ENCODE data around the gene SSTR4.

The SSTR4 gene

GRCh38 chr20:23048283-23049200 lies 13.4 kb downstream of the SSTR4 start:
- TF ChIP-seq POLR2AphosphoS5 (IDR thresholded peaks at IDR 0.05; ENCODE audit: low read depth, low read length) (no peak), SIN3A (IDR thresholded peaks at IDR 0.05; ENCODE audit: borderline replicate concordance, insufficient read depth, low read length) (no peak), FOXP2 (optimal IDR thresholded peaks at IDR 0.05; ENCODE audit: borderline replicate concordance, extremely low read depth, extremely low read length, insufficient read depth) (no peak), TAF1 (IDR thresholded peaks at IDR 0.05; ENCODE audit: borderline replicate concordance, insufficient read depth, low read length) (no peak)
- TF ChIP-seq, protein P1, sequence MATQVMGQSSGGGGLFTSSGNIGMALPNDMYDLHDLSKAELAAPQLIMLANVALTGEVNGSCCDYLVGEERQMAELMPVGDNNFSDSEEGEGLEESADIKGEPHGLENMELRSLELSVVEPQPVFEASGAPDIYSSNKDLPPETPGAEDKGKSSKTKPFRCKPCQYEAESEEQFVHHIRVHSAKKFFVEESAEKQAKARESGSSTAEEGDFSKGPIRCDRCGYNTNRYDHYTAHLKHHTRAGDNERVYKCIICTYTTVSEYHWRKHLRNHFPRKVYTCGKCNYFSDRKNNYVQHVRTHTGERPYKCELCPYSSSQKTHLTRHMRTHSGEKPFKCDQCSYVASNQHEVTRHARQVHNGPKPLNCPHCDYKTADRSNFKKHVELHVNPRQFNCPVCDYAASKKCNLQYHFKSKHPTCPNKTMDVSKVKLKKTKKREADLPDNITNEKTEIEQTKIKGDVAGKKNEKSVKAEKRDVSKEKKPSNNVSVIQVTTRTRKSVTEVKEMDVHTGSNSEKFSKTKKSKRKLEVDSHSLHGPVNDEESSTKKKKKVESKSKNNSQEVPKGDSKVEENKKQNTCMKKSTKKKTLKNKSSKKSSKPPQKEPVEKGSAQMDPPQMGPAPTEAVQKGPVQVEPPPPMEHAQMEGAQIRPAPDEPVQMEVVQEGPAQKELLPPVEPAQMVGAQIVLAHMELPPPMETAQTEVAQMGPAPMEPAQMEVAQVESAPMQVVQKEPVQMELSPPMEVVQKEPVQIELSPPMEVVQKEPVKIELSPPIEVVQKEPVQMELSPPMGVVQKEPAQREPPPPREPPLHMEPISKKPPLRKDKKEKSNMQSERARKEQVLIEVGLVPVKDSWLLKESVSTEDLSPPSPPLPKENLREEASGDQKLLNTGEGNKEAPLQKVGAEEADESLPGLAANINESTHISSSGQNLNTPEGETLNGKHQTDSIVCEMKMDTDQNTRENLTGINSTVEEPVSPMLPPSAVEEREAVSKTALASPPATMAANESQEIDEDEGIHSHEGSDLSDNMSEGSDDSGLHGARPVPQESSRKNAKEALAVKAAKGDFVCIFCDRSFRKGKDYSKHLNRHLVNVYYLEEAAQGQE (IDR thresholded peaks at IDR 0.05; ENCODE audit: insufficient read depth in 1 of 2, low read depth in 2 of 2, low read length in 2 of 2), result no peak

- TF ChIP-seq, protein P1 (IDR thresholded peaks at IDR 0.05; ENCODE audit: insufficient read depth in 1 of 2, low read depth in 2 of 2, low read length in 2 of 2), result no peak
- no peak for TF ChIP-seq POLR2AphosphoS5 (IDR thresholded peaks at IDR 0.05; ENCODE audit: low read depth, low read length)
- no peak for TF ChIP-seq TAF1 (IDR thresholded peaks at IDR 0.05; ENCODE audit: borderline replicate concordance, insufficient read depth, low read length)
- TF ChIP-seq FOXP2 (optimal IDR thresholded peaks at IDR 0.05; ENCODE audit: borderline replicate concordance, extremely low read depth, extremely low read length, insufficient read depth), result no peak
- TF ChIP-seq SIN3A (IDR thresholded peaks at IDR 0.05; ENCODE audit: borderline replicate concordance, insufficient read depth, low read length), result no peak
Measured at GRCh38 chr20:23049201-23050075, 14.3 kb downstream of the SSTR4 start, which contains the start of gene THBD. Gene THBD (minus strand): TSS chr20:23049672. CDS start chr20:23049504, 168 bp downstream.

DNA sequence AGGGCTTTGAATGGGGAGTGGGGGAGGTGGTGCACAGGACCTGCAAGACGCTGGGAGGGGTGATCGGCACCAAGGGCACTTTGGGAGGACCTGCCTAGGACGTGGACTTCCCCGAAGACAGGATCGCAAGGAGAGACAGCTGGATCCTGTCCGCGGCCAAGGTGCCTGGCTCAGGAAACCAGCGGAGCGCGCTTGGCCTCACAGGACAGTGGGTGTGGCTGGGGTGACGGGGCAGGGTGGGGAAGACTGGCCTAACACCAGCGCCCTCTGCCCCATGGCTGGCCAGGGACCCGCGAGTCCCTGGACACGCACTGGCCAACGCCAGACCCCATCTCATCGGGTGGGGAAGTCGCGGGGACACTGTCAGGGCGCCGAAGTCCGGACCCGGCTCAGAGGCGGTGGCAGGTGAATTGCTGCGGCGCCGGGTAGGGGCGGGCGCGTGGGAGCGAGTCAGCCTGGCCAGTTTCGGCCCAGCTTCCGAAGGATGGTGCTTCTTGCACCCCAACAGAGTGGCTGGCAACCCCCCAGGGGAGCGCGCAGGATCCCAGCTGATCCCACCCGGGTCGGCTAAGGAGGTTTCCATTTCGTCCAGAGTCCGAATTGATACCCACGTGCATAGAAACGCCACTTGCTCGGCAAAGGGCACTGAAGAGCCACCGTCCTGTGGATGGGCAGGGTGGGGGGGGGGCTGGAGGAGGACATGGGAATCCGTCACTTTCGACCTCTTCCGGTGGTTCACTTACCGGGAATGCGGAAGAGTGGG lies 15.1 kb downstream of the SSTR4 start:
- TF ChIP-seq, protein P1 (IDR thresholded peaks at IDR 0.05; ENCODE audit: insufficient read depth in 1 of 2, low read depth in 2 of 2, low read length in 2 of 2), result no peak
- TF ChIP-seq POLR2AphosphoS5 (IDR thresholded peaks at IDR 0.05; ENCODE audit: low read depth, low read length) (no peak), FOXP2 (optimal IDR thresholded peaks at IDR 0.05; ENCODE audit: borderline replicate concordance, extremely low read depth, extremely low read length, insufficient read depth) (no peak), SIN3A (IDR thresholded peaks at IDR 0.05; ENCODE audit: borderline replicate concordance, insufficient read depth, low read length) (no peak), TAF1 (IDR thresholded peaks at IDR 0.05; ENCODE audit: borderline replicate concordance, insufficient read depth, low read length) (no peak)

GRCh38 chr20:23050847-23051627 lies 15.9 kb downstream of the SSTR4 start:
- TF ChIP-seq, protein P1 (IDR thresholded peaks at IDR 0.05; ENCODE audit: insufficient read depth in 1 of 2, low read depth in 2 of 2, low read length in 2 of 2), result no peak
- TF ChIP-seq TAF1 (IDR thresholded peaks at IDR 0.05; ENCODE audit: borderline replicate concordance, insufficient read depth, low read length) (no peak), FOXP2 (optimal IDR thresholded peaks at IDR 0.05; ENCODE audit: borderline replicate concordance, extremely low read depth, extremely low read length, insufficient read depth) (no peak), POLR2AphosphoS5 (IDR thresholded peaks at IDR 0.05; ENCODE audit: low read depth, low read length) (no peak), SIN3A (IDR thresholded peaks at IDR 0.05; ENCODE audit: borderline replicate concordance, insufficient read depth, low read length) (no peak)
